Right renal cortex interstitium (tissue), 3 donors: ENCODE results near the gene ARL15. TPM values are rescaled to one million over a fixed set of nuclear protein-coding genes. Genes with fewer than 3 reads are reported as not detected.

Experiments
- DNase-seq, 3 donors: peaks; one replicate each; pipeline ENCODE4 v3.0.0-alpha.2; 2013; ENCODE audit warnings: low read depth in 3 of 3, low spot score in 2 of 3
- polyA plus RNA-seq, 3 donors: library from polyadenylated mRNA; unstranded; fragments of 120-200 nt; gene quantifications; one replicate each; pipeline ENCODE4 v1.2.1, GENCODE V29; 2013; ENCODE audit not compliant: insufficient read length in 3 of 3

ARL15 gene
- polyA plus RNA-seq, 3 donors = 30.6 to 34.0 (median 33.1) TPM

DNA sequence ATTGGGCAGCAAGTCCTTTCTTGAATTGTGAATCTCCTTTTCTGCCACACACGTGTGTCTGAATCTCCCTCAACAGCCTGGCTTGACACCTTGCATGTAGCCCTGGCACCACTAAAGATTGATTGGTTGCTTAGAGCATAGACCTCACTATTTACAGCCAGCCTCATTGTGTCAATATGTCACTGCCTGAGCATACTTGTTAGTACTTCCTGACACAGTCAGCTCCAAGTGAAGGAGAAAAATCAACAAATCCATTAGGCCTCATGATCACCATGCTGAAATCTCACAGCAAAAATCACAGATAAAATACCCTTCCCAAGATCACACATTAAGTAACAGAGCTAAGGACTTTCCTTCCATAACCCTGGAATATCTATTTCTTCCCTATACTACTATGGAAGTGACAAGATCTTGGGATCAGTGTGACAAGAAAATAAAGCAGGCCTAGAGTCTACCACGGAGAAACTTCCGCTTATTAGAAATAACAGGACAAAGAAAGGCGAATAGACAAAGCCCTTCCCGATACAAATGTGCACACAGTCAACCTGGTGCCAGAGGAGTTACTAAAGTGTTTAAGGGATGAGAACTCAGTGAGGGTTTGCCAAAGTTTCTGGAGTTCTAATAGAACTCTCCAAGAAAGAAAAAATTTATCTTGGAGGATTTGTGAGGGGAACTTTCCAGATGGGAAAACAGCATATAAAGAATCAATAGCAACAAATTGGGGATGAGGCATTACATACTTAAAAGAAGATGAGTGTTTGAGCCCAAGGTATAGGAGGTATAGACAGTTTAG, 5.6 kb upstream of the ARL15 start:
- no peak for DNase-seq

- no peak for DNase-seq
Observed at GRCh38 chr5:54313311-54314270, 3.2 kb upstream of the ARL15 start.

DNA sequence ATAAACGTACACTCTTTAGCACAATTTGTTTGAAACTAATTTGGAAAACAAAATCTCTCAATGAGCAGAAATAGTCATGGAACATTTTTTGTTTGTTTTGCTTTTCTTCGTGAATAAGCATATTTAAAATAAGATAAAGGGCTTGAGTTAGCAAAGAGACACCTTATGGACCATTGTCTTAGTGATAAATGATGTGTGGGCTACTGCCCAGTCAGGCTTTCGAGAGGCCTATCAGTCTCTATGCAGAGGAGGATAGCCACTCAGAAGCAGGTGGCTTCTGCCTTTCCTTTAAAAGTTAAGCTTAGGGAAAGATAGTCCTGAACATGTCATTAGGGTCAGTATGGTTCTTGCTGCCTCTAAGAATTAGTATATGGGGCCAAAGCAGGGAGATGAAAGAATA, 2.1 kb upstream of the ARL15 start:
- DNase-seq = no peak

DNA sequence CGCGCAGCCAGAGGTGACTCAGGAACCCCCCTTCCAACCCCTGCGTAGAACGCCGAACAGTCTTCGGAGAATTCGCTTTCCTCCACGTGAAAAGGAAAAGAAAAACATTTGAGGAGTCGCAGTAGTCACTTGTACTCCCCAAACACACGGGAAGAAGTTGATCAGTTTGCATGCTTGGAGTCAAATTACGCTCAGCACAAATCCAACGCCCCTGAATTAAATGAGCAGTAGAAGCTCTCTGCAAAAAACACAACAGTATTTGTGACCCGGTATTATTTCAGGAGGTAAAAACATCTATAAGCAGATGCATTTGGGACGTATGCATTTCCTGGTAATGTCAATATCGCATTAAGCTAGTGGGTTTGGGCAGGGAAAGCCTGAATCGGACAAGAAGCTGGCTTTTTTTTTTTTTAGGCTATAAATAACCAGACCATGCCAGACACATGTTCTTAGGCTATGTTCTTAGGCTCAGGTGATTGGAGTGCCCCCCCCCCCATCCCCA, 854 bp upstream of the ARL15 start:
- DNase-seq = peak; percentile 32 to 38 (median 37)

DNA sequence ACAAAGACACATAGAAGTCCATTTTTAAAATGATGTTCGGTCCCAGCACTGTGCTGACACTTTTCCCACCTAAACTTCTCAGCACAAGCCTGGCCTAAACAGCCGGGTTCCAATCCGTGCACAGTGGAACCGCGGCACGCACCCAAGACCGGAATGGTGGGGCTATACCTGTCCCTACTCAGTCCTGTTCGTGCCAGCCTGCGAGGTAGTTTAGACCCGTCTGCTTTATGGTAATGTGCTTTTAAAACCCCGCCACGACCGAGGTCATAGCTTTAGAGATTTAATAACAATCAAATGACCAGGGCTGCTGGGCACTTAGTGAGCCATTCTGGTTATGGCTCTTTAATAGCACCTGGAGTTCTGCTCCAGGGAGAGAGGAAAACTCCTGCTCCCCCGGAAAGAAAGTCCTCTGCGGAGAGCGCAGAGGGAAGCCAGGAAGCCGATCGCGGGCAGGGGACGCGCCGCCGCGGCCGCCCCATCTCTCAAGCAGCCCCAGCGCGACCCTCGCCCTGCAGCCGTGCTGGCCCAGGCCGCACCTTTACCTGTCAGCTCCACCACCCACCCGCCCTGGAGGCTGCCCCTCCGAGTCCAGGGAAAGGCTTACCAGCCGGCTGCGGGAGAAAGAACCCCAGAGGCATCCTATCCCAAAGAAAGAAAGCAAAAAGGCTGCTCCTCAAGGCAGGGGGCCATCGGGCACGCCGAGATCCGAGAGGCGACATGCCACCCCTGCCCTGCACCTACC, 511 bp downstream of the ARL15 start:
- peak in 2 of 3 donors; percentile 25 to 29 for DNase-seq

- DNase-seq = peak in 1 of 3 donors; percentile 12
Observed at GRCh38 chr5:54309276-54309675, 1.1 kb downstream of the ARL15 start.

DNA sequence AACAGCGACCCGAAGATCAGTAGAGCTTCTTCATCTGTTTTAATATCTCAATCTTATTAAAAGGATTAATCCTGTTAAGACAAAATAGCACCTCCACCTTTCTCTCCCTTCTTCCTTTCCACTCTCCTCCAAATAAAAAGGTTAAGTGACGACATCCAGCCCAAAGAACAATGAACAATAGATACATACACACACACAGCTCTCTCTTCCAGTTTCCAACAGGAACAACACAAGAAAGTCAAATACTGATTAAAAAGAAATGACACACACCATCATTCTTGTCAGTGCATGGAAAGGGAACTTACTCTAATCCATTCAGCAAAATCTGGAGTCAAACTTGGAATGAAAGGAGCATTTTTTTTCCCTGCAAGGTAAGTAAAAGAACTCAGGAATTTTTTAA, 2.8 kb downstream of the ARL15 start:
- no peak for DNase-seq

DNA sequence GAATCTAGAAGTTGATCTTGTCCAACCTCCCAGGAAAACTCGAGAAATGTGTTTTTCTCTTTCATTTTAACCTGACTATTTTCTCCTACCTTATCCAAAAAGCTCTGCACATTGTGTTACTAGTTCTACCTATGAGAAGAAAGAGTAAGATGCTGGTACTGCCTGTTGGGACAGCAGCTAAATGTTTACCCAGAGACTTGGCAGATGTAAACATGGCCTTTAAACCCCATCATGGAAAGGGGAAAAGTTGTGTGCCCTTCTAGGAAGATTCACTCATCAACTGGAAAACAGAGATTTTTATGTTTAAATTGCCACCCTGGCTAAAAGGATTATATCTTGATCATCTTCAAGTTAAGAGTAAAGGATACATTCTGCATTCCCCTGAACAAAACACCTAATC, 3.5 kb downstream of the ARL15 start:
- DNase-seq = no peak

GRCh38 chr5:54305737-54306136, 4.6 kb downstream of the ARL15 start:
- no peak for DNase-seq

DNA sequence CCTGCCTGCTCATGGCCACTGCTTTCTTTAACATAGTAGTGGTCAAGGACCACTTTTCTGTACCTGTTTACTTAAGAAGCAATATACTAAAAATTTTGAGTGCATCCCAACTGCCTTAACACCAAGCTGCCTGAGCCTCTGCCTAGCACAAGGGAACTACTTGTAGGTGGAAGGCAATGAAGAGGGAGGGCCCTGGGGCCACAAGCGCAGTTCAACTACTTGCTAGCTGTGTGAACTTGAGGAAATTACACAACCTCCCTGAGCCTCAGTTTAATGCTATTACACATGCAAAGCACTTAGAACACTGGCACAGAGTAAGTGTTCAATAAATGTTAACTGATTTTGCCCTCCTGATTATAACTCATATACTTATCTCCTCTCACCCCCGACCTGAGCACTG, 6.3 kb downstream of the ARL15 start:
- DNase-seq = no peak

- DNase-seq = no peak
Observed at GRCh38 chr5:54302267-54302687, 8.1 kb downstream of the ARL15 start.

DNA sequence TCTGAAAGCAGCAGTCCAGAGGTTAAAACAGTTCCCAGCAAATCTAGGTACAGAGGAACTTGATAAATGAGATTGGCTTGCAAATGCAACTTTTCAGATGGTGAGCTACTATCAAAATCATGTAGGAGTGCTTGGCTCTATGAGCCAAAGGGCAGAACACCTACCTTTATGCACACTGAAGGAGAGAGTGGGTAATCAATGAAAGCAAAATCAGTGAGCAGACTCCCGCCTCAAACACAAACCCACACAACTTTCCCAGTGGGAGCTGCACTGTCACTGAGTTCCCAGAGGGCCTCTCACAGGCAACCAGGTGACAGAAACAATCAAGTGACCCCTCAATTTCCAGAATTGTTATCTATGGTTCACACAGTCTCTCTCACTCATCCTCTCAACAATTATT, 8.5 kb downstream of the ARL15 start:
- DNase-seq = no peak

GRCh38 chr5:54301220-54301619, 9.2 kb downstream of the ARL15 start:
- DNase-seq = no peak

DNA sequence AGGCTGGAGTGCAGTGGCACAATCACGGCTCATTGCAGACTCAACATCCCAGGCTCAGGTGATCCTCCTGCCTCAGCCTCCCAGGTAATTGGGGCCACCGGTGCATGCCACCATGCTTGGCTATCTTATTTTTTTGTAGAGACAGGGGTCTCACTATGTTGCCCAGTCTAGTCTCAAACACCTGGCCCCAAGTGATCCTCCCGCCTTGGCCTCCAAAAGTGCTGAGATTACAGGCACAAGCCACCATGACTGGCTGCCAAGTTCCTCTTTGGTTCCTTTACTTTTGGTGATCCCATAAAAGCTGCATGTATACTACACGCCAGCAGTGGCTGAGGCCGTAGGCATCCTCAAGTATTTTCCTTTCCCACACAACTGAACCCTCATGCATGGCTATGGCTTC, 11.4 kb downstream of the ARL15 start:
- no peak for DNase-seq

GRCh38 chr5:54296386-54296785, 14.0 kb downstream of the ARL15 start:
- no peak for DNase-seq

GRCh38 chr5:54295651-54296276, 14.6 kb downstream of the ARL15 start:
- no peak for DNase-seq

GRCh38 chr5:54294097-54294667, 16.2 kb downstream of the ARL15 start:
- no peak for DNase-seq

DNA sequence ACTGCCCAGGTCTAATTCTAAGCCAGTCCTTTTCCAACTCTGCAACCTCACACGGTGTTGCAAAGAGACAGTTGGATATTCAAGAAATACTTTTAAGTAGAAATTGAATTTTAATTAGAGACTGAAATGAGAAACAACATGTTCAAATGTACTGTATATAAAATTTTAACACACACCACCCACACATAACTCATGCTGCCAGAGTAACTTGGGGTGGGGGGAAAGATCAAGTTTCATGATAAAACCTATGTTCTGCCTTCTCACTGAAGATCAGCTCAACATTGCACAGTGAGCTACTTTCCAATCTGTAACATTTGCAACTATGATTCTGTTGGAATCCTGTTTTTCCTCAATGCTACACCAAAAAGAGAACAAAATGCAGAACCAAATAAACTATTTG, 17.5 kb downstream of the ARL15 start:
- DNase-seq = no peak

DNA sequence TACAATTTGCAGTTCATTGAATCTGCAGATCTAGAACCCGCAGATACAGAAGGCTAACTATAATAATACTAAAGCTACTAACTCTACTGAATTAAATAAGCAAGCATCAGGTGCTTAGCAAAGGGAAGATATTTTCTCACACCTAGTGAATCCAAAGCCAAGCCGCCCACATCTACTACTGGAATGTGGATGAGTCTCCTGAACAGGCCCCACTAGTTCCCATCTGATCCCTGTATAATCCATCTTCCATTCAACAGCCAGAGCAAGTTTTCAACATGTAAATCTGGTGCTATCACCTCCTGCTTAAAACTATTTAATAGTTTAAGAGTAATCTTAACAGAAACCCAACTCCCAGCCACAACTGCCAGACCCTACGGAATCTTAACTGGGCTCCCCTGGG, 18.9 kb downstream of the ARL15 start:
- DNase-seq = no peak

DNA sequence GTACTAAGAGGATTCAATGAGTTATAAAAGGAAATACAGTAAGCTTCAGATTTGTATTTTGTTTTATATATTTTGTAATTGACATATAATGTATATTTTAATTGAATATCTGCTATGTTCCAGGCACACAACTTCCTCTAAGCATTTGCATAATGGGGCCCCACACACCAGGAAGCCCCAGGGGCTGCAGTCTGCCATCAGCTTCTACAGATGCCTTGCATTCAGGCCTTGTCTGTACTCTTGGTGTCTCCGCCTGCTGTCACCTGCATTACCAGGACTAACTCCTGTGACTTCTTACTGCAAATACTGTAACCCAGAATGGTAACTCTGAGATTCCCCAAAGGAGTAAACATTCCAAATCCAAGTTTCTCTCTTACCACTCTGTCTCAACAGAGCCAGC, 20.6 kb downstream of the ARL15 start:
- no peak for DNase-seq
